HG02938 (cell line): ENCODE measurements around the gene TNPO3.

Experiments
- ATAC-seq: cut with Tn5 transposase; IDR thresholded peaks from one replicate; pipeline ENCODE4 v1.9.1; 2021; ENCODE audit warnings: mild to moderate bottlenecking, moderate library complexity; ENCODE audit not compliant: unreplicated experiment

Gene TNPO3

DNA sequence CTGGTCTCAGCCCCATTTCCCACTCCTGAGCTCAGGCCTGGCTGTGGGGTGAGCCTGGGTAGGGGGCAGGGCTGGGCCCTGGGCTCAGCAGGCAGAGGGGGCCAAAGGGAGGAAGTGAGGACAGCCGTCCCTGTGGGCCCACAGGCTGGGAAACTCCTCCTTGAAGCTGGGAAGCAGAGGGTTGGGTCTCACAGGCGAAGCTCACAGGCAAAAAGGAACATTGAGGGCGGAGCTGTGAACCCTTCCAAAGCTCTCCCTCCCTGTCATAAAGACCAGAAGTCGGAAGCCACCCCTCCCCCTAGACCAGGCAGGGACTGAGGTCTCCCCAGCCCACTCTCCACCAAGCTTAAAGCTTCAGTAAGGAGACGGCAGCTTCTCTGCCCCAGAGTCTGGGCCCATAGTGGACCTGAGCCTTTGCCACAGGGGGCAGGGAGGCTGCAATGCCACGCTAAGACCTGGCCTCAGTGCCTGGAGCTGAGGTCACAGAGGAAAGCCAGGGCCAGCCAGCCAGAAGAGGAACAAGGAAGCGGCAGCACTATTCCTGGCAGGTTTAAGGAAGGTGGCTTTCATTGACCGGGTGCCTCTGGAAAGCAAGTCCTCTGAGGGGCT lies 143.4 kb downstream of the TNPO3 start:
- ATAC-seq: no peak

DNA sequence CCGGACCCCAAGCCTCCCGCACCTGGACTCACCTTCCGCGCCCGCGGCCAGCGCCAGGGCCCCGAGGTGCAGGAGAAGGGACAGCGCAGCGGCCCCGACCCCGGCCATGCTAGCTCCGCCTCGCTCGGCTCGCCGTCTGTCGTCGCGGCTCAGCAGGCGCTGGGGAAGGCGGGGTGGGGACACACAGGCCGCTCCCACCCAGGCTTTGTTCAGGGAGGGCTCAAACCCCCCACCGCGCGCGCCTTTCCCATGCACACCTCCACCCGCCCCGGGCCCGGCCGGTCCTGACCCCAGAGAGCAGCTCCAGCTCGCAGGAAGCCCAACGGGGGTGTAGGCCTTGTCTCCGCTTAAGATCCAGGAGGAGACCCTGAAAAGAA lies 144.4 kb downstream of the TNPO3 start, which contains the start of gene KCP:
KCP (minus strand) TSS at position 141 of the 377 bp plus-strand sequence; CDS start at position 108, 33 bp downstream.
- no peak for ATAC-seq

DNA sequence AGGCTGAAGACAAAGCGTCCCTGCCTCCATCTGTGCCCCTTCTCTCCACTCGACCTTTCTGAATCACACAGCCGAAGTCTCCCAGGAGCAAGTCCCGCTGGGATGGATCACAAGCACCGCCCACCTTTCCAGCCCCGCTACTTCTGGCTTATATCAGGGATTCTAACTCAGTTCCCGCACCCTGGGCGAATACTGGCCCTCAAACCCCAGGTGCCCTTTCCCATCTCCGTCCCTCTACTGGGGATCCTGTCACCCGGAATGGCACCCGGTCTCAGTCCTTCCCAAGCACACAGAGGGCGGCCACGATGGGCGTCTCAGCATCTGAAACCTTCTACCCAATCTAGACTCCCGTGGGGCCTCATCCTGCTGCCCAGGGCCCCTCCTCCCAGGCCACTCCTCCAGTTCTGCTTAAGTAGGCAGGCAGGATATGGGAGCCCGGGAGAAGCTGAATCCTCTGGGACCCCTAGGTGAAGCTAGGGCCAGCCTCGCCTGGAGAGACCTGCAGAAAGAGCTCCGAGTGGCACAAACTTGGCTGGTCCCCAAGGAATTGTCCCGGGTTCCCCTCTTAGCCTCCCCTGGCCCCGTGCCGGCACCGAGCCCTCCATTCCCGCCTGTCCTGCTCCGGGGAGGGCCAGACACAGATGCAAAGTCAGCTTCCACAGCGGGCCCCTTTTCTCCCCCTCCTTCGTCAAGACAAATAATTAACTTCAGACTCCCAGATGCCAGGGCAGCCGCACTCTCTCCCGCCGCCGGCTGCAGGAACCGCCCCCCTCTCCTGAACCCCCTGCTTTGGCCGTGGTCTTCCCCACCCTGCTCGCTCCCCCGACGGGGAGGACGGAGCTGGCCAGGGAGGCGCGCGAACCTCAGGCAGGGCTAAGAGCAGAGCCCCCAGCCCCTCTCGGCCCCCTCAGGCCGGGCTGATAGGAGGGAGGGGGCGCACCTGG lies 145.0 kb downstream of the TNPO3 start:
- ATAC-seq: no peak

DNA sequence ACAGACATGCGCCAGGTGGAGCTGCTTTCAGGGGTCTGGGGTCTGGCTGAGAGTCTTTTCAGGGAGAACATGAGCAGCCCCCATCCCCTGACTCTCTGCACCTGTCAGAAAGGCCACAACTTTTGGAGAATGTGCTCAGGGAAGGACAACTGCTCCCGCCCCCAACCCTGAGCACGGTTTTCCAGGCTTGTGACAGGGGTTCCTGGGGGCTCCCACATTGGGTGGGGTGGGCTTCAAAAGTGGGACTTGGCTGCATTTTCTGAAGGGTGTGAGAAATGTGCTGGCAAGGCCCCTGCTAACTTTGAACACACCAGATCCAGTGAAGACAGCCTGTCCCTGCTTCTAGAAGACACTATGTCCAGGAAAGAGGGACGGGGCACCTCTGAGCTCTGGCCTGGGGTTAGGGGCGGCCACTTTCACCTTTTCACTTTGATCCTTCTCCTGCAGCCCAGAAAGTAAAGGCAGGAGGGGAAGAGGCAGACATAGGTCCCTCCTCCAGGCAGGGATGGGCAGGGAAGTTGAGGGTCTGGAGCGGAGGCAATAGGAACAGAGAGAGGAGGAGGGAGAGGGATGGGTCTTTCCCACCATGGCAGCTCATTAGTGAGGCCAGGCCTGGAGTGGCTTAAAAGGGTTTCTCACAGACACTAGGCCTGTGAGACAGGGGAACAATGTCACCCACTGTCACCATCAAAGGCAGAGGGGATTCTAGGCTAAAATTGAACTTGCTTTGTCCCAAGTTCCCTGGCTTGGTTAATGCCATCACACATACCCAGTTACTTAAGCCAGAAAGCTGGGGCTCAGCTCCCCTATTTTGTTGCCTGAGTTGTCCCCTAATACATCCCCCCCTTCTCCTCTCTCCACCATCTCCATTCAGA lies 145.9 kb downstream of the TNPO3 start:
- ATAC-seq: no peak

DNA sequence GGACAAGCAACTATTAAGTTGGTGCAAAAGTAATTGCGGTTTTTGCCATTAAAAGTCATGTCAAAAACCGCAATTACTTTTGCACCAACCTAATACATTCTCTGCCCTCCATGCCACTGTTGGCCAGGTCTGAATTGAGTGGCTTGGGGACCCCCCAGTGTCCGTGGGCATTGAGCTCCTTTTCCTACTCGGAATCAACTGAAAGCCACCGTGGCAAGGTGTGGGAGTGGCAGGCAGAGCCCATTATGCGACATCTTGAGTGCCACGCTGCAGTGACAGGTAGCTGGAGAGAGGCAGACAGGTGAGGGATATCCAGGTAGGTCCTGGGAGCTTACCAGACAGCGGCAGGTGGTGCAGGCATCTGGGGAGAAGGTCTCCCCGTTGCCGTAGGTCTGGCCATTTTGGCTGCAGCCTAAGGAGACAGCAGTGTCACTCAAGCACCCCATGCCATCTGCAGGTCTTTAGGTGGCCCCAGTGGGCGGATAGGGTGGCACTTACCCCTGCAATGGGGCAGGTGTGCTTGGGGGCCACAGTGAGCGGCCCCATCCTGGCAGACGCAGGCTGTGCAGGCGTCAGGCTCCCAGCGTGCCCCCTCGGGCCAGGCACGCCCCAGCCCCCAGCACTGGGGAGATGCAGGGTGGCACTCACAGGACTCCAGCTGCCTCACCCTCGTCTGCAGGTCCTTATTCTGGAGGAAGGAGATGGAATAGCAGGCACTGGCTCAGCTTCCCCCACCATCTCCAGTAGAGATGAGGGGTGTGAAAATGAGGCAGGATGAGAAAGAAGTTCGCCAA lies 147.9 kb downstream of the TNPO3 start:
- no peak for ATAC-seq

DNA sequence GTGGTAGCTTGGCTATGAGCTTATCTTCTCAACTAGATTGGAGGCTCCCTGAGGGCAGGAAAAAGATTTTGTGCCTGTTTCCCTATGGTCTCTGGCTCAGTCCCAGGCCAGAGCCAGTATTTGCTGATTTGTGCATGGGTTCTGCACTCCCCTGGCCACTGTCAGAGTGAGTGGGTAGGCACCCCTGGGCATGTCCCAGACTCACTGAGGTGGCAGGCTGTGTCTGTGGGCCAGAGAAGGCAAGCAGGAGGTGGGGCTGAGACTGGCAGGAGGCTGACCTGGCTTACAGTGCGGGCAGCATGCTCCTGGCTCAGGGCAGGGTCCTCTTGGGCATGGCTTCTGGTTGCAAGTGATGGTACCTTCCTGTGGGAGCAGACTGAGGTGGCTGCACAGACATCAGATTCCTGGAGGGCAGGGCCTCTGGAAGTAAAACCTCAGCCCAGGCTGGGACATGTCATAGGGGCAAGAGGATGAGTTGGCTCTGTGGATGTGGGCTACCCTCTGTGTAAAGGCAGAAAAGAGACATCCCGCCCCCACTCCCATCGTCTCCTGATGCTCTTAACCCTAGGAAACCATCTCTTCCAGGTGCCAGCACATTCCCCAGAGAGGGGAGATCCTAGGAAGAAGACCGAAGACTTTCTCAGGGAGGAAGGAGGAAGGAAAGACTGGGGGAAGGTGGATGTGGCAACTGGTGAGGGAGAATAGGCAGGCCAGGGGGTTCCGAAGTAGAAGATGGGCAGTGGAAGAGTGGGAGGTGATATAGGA lies 148.7 kb downstream of the TNPO3 start:
- ATAC-seq: no peak

DNA sequence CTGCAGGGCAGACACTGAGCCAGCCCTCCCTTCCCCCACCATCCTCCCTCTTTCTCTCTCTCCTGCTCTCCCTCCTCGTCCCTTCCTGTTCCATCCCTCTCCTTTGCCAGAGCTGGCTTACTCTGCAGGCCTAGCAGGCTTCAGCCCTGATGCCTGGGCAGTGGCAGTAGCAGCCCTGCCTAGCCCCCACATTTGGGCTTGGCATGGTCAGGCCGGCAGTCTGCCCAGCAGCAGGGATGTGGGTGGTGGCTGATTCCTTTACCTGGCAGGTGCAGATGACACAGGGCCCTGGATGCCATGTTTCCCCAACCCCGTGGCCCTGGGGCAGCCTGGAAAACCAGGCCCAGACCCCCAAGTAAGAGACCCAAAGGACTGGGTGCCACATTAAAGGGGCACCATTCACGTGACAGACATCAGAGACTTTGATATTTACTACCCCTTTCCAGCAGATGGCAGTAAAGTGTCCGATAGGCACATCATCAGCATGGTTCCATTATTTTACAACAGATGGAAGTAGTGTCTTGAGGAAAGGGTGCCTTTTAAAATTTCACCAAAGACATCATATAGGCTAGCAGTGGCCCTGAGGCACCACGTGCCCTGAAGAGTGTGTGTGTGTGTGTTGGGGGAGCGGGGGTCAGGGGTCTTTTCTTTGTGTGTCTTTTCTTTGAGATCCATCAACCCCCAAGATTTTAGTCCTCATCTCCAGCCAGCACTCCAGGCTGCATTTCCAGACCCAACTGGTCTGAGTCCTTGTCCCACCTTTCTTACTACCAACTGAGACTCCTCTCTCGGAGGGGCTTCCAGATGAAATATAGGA lies 150.3 kb downstream of the TNPO3 start:
- ATAC-seq: no peak
